ENCODE measurements around the gene GREB1L.

Gene GREB1L

DNA sequence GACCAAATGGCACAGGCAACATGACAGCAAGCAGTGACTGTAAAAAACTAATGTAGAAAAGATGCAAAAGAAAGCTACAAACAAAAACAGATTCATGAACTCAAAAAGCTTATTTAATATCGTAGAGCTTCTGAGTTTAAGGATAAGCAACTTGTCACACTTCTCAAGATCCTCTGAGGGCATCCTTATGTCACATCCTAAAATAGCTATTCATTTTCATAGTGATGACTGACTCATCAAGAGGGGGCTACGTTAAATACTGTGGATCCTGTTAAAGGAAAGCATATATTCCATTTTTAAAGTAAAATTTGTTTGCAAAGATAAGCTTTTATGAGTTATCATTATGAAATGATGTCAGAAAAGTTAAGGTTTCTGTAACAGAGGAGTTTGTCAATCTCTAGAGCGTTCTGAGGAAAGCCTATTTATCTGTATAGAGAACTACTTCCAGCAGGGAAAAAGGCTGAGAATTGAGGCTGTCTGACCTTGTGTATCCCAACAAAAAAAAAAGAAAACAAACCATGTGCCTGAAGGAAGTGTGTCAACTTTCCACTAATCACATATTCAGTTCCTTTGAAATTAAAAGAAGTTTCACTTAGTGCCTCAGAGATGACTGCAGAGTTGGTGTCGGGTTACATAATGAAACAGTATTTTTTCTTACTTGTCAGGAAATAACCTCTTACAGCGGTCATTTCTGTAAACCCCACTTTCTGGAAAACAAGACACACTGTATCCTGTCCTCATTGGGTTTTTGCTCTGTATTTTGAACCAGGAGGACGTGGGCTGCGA, 243.0 kb downstream of the GREB1L start:
- DNase-seq (ENCODE audit: low read depth in 3 of 3): no peak

DNA sequence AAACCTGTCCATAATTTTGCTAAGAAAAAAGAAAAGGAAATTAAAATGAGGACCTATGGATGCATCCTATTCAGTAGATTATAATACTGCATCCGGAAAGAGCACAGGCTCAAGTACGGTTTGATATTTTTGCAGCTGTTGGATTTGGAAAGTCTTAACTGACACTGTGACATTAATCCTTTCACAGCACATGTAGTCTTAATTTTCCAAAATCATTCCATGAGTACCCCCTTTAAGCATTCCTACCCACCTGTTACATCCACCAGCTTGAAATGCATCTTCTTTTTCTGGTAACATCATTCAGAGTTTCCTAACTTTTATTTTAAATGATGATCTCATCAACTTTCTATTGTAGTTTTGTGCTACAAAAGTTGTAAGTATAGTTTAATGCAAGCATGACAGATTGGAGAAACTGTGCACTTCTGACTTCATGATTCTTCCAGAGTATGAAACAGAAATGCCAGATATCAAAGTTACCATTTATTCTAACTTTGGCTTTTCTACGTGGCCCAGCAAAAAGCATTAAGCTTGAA, 244.9 kb downstream of the GREB1L start:
- DNase-seq (ENCODE audit: low read depth in 3 of 3): no peak

DNA sequence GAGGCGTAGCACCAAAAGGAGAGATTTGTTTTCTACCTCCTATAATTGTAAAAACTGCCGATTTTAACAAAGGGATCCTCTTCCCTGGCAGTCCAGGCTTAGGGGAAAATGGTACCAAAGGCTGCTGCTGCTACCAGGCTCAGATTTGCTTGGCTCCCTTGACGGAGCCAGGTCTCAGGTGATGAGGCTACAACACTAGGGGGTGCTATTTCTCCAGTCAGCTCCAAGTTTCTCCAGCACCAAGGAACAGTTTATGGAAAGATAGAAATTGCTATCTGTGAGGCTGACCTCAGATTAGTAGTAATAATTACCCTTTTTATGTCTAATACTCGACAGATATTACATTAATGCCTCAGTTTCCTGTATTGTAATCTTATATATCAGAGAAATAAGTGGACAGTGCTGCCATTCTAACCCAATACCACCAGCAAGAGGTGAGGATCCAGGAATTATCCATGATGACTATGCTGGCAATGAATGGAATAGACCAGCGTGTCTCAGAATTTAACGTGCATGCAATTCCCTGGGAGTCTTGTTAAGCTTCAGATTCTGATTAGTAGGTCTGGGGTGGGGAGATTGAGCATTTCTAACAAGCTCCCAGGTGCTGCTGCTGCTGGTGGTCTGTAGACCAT, 247.2 kb downstream of the GREB1L start:
- DNase-seq (ENCODE audit: low read depth in 3 of 3): peak in 1 of 3 donors; percentile 9

DNA sequence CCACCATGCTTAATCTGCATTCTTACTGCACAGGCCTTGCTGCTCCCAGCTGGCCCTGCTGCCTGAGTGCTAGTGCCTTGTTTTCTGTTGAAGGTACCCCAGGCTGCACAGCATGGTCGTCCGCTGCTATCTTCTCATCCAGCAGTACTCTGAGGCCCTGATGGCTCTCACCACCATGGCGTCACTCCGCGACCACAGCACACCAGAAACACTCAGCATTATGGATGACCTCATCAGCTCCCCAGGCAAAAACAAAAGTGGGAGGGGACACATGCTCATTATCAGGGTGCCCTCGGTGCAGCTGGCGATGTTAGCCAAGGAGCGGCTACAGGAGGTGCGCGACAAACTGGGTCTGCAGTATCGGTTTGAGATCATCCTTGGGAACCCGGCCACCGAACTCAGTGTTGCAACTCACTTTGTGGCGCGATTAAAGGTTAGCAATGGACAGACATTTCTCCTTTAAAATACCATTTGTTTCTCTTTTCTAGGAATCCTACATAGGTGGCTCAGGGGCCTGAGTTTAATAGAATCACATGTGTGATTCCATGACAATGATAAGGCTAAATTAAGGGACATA, 248.0 kb downstream of the GREB1L start:
- DNase-seq (ENCODE audit: low read depth in 3 of 3): no peak

DNA sequence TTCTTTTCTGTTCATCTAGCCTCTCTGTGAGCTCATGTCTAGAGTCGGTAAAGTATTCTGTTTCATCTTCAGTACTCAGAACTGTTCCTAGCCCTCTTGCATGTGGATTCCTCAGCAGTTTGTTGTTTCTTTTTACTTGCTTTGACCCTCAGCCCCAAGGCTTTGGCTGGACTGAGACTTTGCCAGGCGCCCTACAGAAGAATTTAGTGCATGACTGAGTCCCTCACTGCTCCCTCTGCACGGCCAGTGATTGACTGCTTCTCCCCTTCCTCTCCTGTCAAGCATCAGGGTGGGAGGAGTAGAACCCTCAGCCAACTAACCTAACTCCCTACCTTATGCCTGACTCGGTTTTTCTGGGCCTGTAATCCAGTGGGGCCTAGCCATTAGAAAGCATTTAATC, 248.7 kb downstream of the GREB1L start:
- DNase-seq (ENCODE audit: low read depth in 3 of 3): no peak

DNA sequence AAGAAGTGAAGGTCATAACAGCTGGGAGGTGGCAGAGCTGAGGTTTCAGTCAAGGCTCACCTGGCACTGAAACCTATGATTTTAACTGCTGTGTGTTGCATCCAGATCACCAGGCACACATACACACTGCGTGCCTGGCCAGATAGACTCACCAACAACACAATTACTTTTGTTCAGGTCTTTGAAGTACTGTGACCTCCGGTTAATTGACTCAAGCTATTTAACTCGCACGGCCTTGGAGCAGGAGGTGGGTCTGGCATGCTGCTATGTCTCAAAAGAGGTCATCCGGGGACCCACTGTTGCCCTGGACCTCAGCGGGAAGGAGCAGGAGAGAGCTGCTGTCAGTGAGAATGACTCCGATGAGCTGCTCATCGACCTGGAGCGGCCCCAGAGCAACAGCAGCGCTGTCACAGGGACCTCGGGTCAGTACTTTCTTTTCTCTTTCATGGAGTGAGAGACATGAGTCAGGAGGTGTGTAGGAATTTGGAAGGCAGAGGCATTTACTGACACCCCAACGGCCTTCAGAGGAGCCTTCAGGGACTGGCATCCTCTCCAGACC, 254.3 kb downstream of the GREB1L start:
- no peak for DNase-seq (ENCODE audit: low read depth in 3 of 3)

DNA sequence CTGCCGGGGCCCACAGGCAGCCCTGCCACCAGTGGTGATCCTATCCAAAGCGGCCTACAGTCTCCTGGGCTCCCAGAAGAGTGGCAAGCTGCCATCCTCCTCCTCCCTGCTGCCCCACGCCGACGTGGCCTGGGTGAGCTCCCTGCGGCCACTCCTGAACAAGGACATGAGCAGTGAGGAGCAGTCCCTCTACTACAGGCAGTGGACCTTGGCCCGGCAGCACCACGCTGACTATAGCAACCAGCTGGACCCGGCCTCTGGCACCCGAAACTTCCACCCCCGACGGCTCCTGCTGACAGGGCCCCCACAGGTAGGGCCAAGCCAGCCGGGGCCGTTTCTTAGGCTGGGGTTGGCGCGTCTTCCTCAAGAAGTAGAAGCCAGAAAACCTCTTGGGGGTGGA, 258.0 kb downstream of the GREB1L start:
- no peak for DNase-seq (ENCODE audit: low read depth in 3 of 3)

DNA sequence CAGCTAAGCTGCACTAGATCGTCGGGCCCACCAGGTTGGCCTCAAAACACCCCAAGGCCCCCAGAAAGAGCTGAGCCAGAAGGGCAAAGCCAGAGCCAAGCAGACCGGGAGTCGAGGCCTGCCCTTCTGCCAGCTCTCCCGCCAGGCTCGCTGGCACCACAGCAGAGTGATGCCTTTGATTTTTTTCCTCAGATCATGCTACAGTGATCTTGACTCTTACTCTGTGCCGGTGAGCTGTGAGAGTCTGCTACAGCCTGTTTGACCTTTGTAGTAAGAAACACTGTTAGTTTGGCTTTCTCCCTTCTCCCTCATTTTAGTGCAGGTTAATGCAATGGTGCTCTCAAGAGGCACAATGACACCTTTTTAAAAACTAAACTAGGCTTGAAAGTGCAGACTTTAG, 260.6 kb downstream of the GREB1L start:
- no peak for DNase-seq (ENCODE audit: low read depth in 3 of 3)

DNA sequence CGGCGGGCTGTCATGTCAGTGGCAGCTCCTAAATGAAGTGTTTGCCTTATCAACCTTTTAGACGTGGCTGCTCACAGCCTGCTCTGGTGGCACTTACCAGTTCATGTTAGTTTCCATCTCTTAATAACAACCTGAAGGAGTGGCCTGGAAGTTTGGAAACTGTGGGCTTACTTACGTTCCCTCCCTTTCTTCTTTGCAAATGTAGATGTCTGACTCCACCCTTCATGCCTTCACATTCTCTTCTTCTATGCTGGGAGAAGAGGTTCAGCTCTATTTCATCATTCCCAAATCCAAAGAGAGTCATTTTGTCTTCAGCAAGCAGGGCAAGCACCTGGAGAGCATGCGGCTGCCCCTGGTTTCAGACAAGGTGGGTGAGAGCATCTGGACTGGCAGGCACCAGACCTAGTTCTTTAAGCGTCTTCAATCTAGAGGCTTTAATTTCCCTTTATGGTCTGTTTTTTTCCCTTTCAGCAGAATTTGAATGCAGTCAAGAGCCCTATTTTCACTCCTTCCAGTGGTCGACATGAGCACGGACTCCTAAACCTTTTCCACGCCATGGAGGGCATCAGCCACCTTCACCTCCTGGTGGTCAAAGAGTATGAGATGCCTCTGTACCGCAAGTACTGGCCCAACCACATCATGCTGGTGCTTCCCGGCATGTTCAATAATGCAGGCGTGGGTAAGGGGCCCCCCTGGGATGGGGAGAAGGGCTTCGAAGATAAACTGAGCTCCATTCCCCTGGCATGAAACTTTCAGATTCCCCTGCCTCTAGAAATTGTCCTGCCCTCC, 266.1 kb downstream of the GREB1L start:
- no peak for DNase-seq (ENCODE audit: low read depth in 3 of 3)

DNA sequence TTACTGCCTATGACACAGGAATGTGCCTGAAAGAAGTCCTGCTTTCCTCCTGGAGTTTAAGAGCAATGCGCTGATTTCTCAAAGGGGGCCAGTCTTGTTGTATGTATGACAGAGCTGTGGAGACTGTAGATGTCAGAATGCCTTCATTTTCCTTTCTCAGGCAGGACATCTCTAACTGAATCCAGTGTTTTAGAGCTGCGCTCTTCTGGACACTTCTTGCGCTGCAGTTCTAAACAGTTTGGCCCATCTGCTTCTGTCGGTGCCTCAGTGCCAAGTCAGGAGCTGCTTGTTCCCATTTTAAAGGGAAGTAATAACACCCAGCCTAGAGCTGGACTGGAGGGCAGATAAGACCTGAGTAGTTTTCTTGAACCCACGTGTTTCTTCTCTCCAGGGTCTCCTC, 267.0 kb downstream of the GREB1L start:
- DNase-seq (ENCODE audit: low read depth in 3 of 3): no peak

DNA sequence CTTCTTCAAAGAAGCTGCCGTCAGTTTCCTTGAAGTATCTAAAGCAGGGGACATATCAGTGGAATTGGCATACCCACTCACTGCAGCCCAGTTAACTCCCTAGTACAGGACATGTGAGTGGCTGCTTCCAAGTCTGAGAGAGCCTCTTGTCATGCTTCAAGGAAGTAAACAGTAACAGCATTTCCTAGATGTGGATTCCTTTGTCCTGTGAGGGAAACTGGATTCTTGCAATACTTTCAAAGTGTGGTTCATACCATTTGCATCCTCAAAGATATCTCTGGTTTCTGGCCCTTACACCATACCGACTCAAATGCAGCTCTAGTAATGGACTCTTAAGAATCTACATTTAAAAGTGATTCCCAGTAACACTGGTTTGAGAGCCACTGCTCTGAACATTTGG, 271.3 kb downstream of the GREB1L start:
- no peak for DNase-seq (ENCODE audit: low read depth in 3 of 3)

DNA sequence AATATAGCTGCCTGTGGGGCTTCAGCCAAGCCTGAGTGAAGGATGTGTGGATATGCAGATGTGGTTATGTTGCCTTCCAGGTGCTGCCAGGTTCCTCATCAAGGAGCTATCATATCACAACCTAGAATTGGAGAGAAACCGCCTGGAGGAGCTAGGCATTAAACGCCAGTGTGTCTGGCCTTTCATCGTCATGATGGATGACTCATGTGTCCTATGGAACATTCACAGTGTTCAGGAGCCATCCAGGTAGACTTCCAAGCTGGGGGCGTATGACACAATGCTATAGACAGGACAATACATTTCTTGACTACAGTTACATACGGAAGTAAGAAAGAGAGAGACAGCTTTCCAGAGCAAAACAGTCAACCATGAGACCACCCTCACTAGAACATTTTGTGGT, 271.7 kb downstream of the GREB1L start:
- no peak for DNase-seq (ENCODE audit: low read depth in 3 of 3)

DNA sequence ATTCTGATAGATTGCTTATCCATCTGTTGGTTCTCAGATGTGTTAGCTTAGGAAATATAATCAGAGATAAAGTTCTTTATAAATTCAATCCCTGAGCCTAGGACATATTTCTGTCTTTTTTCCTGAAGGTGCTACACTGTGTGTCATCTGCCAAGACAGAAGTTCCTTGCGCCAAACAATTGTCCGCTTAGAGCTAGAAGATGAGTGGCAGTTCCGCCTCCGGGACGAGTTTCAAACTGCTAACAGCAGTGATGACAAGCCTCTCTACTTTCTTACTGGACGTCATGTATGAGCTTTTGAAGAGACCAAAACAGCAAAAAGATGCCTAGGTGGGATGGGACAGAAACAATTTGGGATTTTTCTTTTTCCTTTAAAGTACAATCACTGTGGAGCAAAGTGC, 280.5 kb downstream of the GREB1L start:
- no peak for DNase-seq (ENCODE audit: low read depth in 3 of 3)

DNA sequence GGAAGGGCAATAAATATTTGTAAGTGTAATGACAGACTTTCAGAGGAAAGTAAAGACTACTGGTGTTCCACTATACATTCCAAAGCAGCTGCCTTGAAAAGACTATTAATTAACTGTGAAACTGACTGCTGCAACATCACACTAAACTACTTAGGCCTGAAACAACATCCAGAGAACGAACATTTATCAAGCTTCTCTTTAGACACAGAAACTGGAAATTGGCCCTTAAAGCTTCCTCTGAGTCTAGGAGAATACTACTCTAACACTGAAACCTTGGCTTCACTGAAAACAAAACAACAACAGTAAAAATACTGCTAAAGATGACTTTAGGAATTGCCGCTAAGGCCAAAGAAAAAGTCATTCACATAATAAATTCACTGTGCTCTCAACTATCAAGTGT, 283.9 kb downstream of the GREB1L start:
- DNase-seq (ENCODE audit: low read depth in 3 of 3): no peak

DNA sequence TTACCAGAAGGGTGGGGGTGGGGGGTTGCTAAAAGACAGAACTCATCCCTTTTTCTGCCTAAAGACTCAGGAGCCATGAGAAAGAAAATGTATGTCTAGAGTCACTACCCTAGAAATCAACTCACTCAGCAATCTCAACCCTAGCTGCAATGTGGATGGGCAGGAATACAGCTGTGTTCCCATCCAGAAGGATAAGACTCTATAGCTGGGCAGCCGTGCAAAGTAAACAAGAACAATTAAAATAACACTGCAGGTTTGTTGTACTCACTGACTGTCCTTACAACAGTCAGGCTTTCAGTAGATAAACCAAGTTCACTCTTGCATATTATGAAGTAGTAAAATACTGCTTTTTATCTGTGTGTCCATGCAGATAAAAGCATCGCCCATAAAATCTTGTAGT, 284.4 kb downstream of the GREB1L start:
- DNase-seq (ENCODE audit: low read depth in 3 of 3): no peak

DNA sequence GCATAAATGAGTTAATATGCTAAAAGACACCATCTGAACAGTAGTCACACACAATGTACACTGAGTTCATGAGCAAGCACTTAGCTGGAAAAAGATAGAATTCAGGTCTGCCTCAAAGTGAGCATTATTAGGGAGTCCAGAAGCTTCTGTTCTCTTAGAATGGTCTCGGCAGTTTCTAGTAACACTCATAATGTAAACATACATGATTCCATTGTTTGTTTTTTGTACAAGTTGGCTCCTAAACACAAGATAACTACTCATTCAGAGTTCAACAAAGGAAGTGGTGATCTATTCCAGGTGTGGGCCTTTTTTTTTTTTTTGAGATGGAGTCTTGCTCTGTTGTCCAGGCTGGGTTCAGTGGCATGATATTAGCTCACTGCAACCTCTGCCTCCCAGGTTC, 292.3 kb downstream of the GREB1L start:
- no peak for DNase-seq (ENCODE audit: low read depth in 3 of 3)

DNA sequence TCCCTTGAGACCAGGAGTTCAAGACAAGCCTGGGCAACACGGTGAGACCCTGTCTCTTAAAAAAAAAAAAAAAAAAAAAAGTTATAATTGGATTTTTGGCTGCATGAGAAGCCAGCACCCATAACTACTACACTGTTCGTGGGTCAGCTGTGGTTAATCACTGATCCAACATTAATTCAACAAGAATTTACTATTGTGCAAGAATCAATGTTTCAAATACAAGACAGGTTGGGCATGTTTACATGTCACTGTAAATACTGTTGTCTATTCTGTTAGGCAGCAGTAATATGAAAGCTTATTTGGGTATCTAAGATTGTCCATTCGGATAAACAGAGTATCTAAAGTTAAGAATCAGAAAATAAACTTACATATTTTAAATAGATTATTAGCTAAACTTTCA, 296.2 kb downstream of the GREB1L start:
- no peak for DNase-seq (ENCODE audit: low read depth in 3 of 3)

DNA sequence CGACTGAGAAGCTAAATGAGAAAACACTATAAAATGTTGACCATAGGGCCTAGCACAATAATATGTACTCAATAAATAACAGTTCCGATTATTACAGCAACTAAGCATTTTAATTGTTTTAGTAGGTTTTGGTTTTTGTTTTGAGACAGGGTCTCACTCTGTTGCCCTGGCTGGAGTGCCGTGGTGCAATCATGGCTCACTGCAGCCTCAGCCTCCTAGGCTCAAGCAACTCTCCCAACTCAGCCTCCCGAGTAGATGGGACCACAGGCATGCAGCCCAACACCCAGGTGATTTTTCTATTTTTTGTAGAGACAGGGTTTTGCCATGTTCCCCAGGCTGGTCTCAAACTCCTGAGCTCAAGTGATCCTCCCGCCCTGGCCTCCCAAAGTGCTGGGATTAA, 304.4 kb downstream of the GREB1L start:
- DNase-seq (ENCODE audit: low read depth in 3 of 3): no peak

DNA sequence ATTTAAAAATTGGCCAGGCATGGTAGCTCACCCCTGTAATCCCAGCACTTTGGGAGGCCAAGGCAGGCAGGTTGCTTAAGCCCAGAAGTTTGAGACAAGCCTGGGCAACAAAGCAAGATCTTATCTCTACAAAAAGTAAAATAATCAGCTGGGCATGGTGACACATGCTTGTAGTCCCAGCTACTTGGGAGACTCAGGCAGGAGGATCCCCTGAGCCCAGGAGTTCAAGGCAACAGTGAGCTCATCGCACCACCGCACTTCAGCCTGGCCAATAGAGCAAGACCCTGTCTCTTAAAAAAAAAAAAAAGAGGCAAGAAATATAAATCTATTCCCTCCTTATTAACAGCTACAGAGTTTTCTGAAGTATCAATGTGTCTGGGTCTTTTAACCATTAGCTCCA, 306.6 kb downstream of the GREB1L start:
- no peak for DNase-seq (ENCODE audit: low read depth in 3 of 3)

DNA sequence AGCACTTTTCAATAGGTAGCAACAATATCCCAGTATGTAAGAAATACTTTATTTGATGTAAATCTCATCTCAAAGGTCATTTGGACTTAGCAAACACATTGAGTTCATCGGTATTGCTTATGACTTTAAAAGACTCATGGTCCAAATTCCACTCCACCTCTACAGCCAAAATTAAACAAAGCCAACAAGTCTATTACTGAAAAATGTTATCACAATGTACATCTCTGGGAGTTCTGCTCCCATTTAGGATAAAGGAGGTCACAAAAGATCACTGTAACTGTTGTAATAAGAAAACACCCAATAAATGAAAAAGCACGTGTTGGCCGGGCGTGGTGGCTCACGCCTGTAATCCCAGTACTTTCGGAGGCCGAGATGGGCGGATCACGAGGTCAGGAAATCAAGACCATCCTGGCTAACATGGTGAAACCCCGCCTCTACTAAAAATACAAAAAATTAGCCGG, 308.5 kb downstream of the GREB1L start:
- no peak for DNase-seq (ENCODE audit: low read depth in 3 of 3)

DNA sequence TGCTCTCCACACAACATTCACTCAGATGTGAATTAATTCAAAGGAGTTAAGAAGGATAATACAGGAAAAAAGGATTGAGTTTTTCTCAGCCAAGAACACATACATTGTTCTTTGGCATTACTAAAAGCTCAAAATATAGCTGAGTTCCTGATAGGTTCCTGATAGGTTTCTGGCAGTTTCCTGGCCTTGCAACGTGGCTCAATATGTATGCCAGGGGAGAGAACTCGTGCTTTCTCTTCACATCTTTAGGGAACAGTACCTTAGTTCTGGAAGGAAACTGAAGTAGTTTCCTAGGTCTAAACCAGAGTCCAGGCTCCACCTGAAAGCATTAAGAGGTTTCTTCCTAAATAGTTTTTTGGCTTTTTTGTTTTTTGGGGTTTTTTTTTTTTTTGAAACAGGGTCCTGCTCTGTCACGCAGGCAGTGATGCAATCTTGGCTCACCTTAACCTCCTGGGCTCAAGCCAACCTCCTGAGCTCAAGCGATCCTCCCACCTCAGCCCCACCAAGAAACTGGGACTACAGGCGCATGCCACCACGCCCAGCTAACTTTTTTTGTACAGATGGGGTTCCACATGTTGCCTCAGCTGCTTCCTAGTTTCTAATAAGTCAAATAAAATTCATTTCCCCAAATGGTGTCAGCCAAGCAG, 315.7 kb downstream of the GREB1L start:
- no peak for DNase-seq (ENCODE audit: low read depth in 3 of 3)
